WTC11 (cell line): ENCODE measurements around the gene PCIF1. TPM values are rescaled to one million over a fixed set of nuclear protein-coding genes. Genes with fewer than 3 reads are reported as not detected.
"Not testable (repeated sequence)": the region's sequence is repeated elsewhere in the genome, so short reads cannot be mapped to it uniquely, and the experiment has no call there.

Experiments used
- ATAC-seq: fragments of 200-7000 bp; cut with Tn5 transposase; 2 replicates; pipeline ENCODE4 v1.10.0; 2021; ENCODE audit warnings: mild to moderate bottlenecking, moderate library complexity
- CTCF ChIA-PET: fragments of 300-600 bp; sonication (Branson Sonifier 250); formaldehyde crosslinking; loops from one replicate; lab custom pipeline; 2021; ENCODE audit warnings: antibody characterized with exemption; lab: Charles Lee
- POLR2A ChIA-PET: fragments of 350-600 bp; sonication (Branson Sonifier 250); formaldehyde crosslinking; loops from one replicate; lab custom pipeline; 2021; ENCODE audit warnings: antibody characterized with exemption; lab: Charles Lee
- DNase-seq: peaks from one replicate; pipeline ENCODE4 v3.0.0; 2021; ENCODE audit warnings: low spot score
- H3K27ac Mint-ChIP-seq: 2 replicates; pipeline ENCODE4 v1.8.0; 2021; ENCODE audit warnings: mixed read lengths
- H3K27me3 Mint-ChIP-seq: 2 replicates; pipeline ENCODE4 v1.8.0; 2021; ENCODE audit warnings: low read depth, mild to moderate bottlenecking, moderate library complexity, mixed read lengths
- H3K36me3 Mint-ChIP-seq: 2 replicates; pipeline ENCODE4 v1.8.0; 2021; ENCODE audit warnings: mixed read lengths
- H3K4me1 Mint-ChIP-seq: 2 replicates; pipeline ENCODE4 v1.8.0; 2022; ENCODE audit warnings: mixed read lengths
- H3K4me3 Mint-ChIP-seq: 2 replicates; pipeline ENCODE4 v1.8.0; 2021; ENCODE audit warnings: mild to moderate bottlenecking, moderate library complexity, mixed read lengths
- H3K9me3 Mint-ChIP-seq: 2 replicates; pipeline ENCODE4 v1.8.0; 2021; ENCODE audit warnings: mixed read lengths
- CREM ChIP-seq: sonication (generic); formaldehyde crosslinking; IDR thresholded peaks from 2 replicates; pipeline ENCODE4 v1.8.1; 2022; ENCODE audit warnings: mild to moderate bottlenecking, missing genetic modification reagents, moderate library complexity
- ETV6 ChIP-seq: sonication (generic); formaldehyde crosslinking; IDR thresholded peaks from 2 replicates; pipeline ENCODE4 v1.8.1; 2022; ENCODE audit warnings: mild to moderate bottlenecking, missing genetic modification reagents
- HMGXB4 ChIP-seq: sonication (generic); formaldehyde crosslinking; IDR thresholded peaks from 2 replicates; pipeline ENCODE4 v1.8.1; 2023; ENCODE audit warnings: mild to moderate bottlenecking, moderate library complexity, missing genetic modification reagents
- IRF1 ChIP-seq: sonication (generic); formaldehyde crosslinking; IDR thresholded peaks from 2 replicates; pipeline ENCODE4 v1.8.0; 2023; ENCODE audit warnings: missing genetic modification reagents
- KAT7 ChIP-seq: sonication (generic); formaldehyde crosslinking; IDR thresholded peaks from 2 replicates; pipeline ENCODE4 v1.8.1; 2023; ENCODE audit warnings: missing genetic modification reagents, mild to moderate bottlenecking, borderline replicate concordance
- MXD4 ChIP-seq: fragments of 250-450 bp; sonication (Bioruptor Pico); IDR thresholded peaks from 2 replicates; pipeline ENCODE4 v1.8.0; 2021; ENCODE audit warnings: mild to moderate bottlenecking, moderate library complexity, borderline replicate concordance
- NR2C2 ChIP-seq: sonication (generic); formaldehyde crosslinking; IDR thresholded peaks from 2 replicates; pipeline ENCODE4 v1.8.0; 2022; ENCODE audit warnings: mild to moderate bottlenecking, missing genetic modification reagents
- OVOL2 ChIP-seq: fragments of 250-450 bp; sonication (Bioruptor Pico); IDR thresholded peaks from 2 replicates; pipeline ENCODE4 v1.9.0; 2021; ENCODE audit warnings: mild to moderate bottlenecking, borderline replicate concordance
- SP1 ChIP-seq: sonication (generic); formaldehyde crosslinking; conservative IDR thresholded peaks from 2 replicates; pipeline ENCODE4 v1.8.1; 2022; ENCODE audit warnings: missing genetic modification reagents
- TEAD4 ChIP-seq: sonication (generic); formaldehyde crosslinking; IDR thresholded peaks from 2 replicates; pipeline ENCODE4 v1.8.0; 2022; ENCODE audit warnings: mild to moderate bottlenecking, missing genetic modification reagents
- USF2 ChIP-seq: sonication (generic); formaldehyde crosslinking; IDR thresholded peaks from 2 replicates; pipeline ENCODE4 v1.8.1; 2023; ENCODE audit warnings: mild to moderate bottlenecking, missing genetic modification reagents, moderate library complexity
- ZNF138 ChIP-seq: sonication (generic); formaldehyde crosslinking; conservative IDR thresholded peaks from 2 replicates; pipeline ENCODE4 v1.8.1; 2022; ENCODE audit warnings: mild to moderate bottlenecking, moderate library complexity, missing genetic modification reagents
- ZNF263 ChIP-seq: sonication (generic); formaldehyde crosslinking; IDR thresholded peaks from 2 replicates; pipeline ENCODE4 v1.8.1; 2022; ENCODE audit warnings: low read depth, mild to moderate bottlenecking, moderate library complexity, missing genetic modification reagents
- ZNF423 ChIP-seq: fragments of 250-450 bp; sonication (Bioruptor Pico); IDR thresholded peaks from 2 replicates; pipeline ENCODE4 v2.1.2; 2022; ENCODE audit warnings: mild to moderate bottlenecking, moderate library complexity
- ZSCAN18 ChIP-seq: fragments of 250-450 bp; sonication (Bioruptor Pico); IDR thresholded peaks from 2 replicates; pipeline ENCODE4 v2.1.2; 2022; ENCODE audit warnings: mild to moderate bottlenecking, moderate library complexity
- total RNA-seq: library from RNA; stranded (reverse); gene quantifications from 3 replicates; pipeline ENCODE4 v1.2.3, GENCODE V29; 2021
- TF ChIP-seq, protein P1 (sequence below): fragments of 250-450 bp; sonication (Bioruptor Pico); IDR thresholded peaks from 2 replicates; pipeline ENCODE4 v1.8.0; 2021; ENCODE audit warnings: mild to moderate bottlenecking

PCIF1 gene
- total RNA-seq, 1 experiment from 2014 or later, result 42.2 TPM

DNA sequence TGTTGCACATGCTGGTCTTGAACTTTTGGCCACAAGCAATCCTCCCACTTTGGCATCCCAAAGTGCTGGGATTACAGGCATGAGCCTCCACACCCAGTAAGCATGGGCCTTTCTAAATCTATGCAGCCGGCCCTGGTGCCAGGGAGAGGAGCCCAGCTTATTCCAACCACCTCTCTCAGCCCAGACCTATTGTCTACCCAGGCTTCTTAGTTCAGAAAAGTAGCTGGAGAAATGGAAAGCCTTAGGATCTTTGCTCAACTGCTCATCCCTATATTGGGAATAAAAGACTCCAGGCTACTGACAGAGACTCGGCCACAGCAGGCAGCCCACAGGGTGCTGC lies 7.8 kb upstream of the PCIF1 start:
- Mint-ChIP-seq H3K4me1 (peaks cover 6% of the 10 kb centered on the region; the same call in 1 of the 2 replicates), H3K4me3 (no peak overlapping the region), H3K36me3 (no peaks in the 10 kb centered on the region), H3K27ac (no peak overlapping the region), H3K9me3 (no peaks in the 10 kb centered on the region), H3K27me3 (no peaks in the 10 kb centered on the region)
- ATAC-seq (no peak), DNase-seq (no peak)
- ChIA-PET CTCF (interaction anchor here (0.5 to 1.5 kb wide), 4 partner anchors 10 to 202 kb away, joined by 3 to 5 read pairs (median 3); no protein-coding TSS in a partner anchor), POLR2A (no interaction called here)
- no peak for TF ChIP-seq NR2C2 (CRISPR knock-in tag)
- TF ChIP-seq, protein P1, sequence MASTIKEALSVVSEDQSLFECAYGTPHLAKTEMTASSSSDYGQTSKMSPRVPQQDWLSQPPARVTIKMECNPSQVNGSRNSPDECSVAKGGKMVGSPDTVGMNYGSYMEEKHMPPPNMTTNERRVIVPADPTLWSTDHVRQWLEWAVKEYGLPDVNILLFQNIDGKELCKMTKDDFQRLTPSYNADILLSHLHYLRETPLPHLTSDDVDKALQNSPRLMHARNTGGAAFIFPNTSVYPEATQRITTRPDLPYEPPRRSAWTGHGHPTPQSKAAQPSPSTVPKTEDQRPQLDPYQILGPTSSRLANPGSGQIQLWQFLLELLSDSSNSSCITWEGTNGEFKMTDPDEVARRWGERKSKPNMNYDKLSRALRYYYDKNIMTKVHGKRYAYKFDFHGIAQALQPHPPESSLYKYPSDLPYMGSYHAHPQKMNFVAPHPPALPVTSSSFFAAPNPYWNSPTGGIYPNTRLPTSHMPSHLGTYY (CRISPR knock-in tag), result no peak
- TF ChIP-seq ETV6, result no peak
- no peak for TF ChIP-seq SP1
- TF ChIP-seq TEAD4, result no peak
- TF ChIP-seq HMGXB4, result no peak
- TF ChIP-seq ZSCAN18 (CRISPR knock-in tag), result no peak
- no peak for TF ChIP-seq USF2 (CRISPR knock-in tag)
- no peak for TF ChIP-seq IRF1
- no peak for TF ChIP-seq ZNF138 (CRISPR knock-in tag)
- no peak for TF ChIP-seq MXD4 (CRISPR knock-in tag)

- Mint-ChIP-seq H3K9me3 (no peaks in the 10 kb centered on the region), H3K4me1 (peaks cover 8% of the 10 kb centered on the region; the same call in 1 of the 2 replicates), H3K4me3 (no peak overlapping the region), H3K36me3 (0 out of 2 replicates have a peak, but pooled peaks cover 2% of the 10 kb centered on the region), H3K27me3 (no peaks in the 10 kb centered on the region), H3K27ac (peak overlapping the region; percentile 32)
- TF ChIP-seq ZNF263 (CRISPR knock-in tag) (no peak), CREM (no peak), ZNF423 (CRISPR knock-in tag) (no peak), KAT7 (CRISPR knock-in tag) (no peak), OVOL2 (CRISPR knock-in tag) (no peak)
- CTCF ChIA-PET, result interaction anchor here (0.5 to 1.4 kb wide), 4 partner anchors 37 to 201 kb away, joined by 3 to 6 read pairs (median 5); no protein-coding TSS in a partner anchor
- no peak for DNase-seq
- no peak for ATAC-seq
- POLR2A ChIA-PET, result interaction anchor here (0.7 kb wide), 1 partner anchor 32 kb away, joined by 3 read pairs; no protein-coding TSS in a partner anchor
Measured at GRCh38 chr20:45927071-45927878, 7.2 kb upstream of the PCIF1 start.

- H3K9me3 Mint-ChIP-seq, DNase-seq, H3K27me3 Mint-ChIP-seq, ATAC-seq, H3K27ac Mint-ChIP-seq, POLR2A ChIA-PET, H3K36me3 Mint-ChIP-seq, H3K4me3 Mint-ChIP-seq: not testable (repeated sequence)
- CTCF ChIA-PET, result interaction anchor here (1.0 kb wide), 1 partner anchor 38 kb away, joined by 3 read pairs; no protein-coding TSS in a partner anchor
- H3K4me1 Mint-ChIP-seq, result peaks cover 23% of the 10 kb centered on the region
Measured at GRCh38 chr20:45931680-45932079, 2.8 kb upstream of the PCIF1 start.
